ENCODE results near the gene RPS5.
"Not testable (repeated sequence)": the region's sequence is repeated elsewhere in the genome, so short reads cannot be mapped to it uniquely, and the experiment has no call there.

Gene RPS5

DNA sequence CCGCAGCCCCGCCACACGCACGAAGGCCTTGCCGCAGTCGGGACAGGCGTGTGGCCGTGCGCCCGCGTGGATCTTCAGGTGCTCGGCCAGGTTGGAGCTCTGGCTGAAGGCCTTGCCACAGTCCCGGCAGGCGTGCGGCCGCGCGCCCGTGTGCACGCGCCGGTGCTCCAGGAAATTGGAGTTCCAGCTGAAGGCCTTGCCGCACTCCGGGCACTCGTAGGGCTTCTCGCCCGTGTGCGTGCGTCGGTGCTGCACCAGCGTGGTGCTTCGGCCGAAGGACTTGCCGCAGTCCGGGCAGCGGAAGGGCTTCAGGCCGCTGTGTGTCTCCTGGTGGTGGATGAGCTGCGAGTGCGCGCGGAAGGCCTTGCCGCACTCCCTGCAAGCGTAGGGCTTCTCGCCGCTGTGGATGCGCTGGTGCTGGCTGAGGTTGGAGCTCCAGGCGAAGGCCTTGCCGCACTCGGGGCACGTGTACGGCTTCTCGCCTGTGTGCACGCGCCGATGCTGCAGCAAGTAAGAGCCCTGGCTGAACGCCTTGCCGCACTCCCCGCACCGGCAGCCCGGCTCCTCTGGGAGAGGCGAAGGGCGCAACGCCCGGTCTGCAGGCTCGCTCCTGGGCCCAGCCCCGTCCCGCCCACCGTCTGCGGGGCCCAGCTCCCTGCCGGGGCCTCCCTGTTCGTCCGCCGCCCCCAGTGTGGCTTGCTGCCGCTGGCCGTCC, 30.1 kb upstream of the RPS5 start:
- DNase-seq: no peak

DNA sequence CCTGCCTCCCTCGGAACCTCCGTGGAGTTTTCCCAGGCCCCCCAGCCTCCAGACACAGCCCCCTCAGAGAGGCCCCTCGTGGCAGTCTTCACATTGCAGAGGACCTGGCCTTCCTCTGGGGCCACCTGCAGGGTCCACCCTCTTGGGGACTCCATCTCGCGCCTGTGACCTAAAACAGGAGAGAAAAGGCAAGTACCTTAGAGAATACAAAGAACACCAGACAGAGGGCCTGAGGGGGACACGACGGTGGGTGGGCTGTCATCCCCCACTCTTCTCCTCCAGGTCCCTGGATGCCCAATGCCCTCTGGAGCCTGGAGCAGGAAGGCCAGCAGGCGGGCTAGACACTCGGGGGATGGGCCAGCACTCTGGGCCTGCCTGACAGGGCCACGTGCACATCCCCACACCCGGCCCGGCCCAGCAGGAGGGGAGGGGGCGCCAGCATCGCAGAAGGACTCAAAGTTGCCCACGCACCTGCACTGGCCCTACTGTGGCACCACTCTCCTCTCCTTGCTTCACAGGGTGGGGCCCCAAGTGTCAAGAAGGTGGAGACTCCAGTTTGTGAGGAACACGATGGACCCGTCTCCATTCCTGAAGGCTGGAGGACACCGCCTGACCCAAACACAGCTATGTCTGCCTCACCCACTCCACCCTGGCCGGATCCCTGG, 29.5 kb upstream of the RPS5 start:
- no peak for DNase-seq

DNA sequence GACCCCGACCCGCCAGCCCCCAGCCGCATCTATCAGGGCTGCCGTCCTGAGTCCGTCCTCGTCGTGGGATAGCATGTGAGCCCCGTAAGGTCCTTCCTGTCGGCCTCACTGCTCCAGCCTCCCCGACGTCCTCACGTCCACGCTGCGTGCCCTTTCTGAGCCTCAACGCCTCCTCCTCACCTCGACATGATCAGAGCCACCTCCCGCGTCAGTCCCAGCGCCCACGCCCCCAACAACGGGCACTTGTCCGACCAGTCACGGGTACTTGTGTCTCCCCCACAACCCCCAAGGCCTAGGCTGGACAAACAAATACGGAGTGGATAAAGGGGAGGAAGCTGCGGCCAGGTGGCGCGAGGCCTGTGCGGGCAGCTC, 25.2 kb upstream of the RPS5 start:
- peak; percentile 76 for DNase-seq

DNA sequence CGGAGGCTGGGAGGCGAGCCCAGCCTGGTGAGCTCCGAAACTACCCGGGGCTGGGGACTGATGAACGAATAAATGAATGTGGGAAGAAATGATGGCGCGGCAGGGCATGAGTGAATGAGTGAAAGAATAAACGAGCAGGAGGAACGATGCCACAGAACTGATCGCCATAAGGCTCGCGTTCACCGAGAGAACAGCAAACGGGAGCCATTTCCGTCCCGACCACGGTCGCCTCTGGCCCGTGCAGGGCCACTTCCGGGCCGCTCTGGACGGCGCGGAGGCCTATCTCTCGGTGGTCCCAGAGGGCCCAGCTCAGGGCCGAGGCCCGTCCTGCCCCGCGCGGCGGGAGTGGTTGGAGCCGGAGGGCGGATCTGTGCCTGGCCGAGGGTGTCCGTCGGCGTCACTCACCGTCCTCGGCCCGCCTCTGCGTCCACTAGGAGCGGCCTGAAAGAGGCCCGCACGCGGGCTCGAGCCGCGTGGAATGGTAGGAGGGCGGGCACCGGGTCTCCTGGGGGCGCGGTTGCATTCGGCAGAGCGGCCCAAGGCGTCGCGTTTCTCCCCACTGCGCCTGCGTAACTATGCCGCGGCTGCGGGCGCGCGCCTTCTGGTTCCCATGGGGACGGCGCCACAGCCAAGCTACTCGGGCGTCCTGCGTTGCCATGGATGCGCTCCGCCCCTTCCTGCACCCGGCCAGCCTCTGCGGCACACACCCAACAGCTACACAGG, 24.6 kb upstream of the RPS5 start, which contains the start of gene ZNF497:
Gene ZNF497 (minus strand): TSS at position 480 of the 723 bp plus-strand sequence. CDS start 5,116 bp downstream, outside the sequence.
- DNase-seq: peak; percentile 99

DNA sequence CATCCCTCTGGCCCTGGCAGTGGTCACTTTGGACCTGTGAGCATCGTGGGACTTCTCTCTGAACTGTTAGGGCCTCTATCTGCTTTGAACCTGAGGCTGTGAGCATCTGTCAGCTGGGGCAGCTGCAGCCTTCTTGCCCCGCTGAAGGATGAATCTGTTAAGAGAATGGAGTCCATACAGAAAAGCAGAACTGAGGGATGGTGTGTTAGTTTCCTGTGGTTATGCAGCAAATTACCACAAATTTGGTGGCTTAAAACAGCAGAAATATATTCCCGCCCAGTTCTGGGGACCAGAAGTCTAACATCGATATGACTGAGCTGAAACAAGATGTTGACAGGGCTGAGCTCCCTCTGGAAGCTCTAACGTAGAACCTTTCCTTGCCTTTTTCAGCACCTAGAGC, 22.9 kb upstream of the RPS5 start:
- DNase-seq: no peak

DNA sequence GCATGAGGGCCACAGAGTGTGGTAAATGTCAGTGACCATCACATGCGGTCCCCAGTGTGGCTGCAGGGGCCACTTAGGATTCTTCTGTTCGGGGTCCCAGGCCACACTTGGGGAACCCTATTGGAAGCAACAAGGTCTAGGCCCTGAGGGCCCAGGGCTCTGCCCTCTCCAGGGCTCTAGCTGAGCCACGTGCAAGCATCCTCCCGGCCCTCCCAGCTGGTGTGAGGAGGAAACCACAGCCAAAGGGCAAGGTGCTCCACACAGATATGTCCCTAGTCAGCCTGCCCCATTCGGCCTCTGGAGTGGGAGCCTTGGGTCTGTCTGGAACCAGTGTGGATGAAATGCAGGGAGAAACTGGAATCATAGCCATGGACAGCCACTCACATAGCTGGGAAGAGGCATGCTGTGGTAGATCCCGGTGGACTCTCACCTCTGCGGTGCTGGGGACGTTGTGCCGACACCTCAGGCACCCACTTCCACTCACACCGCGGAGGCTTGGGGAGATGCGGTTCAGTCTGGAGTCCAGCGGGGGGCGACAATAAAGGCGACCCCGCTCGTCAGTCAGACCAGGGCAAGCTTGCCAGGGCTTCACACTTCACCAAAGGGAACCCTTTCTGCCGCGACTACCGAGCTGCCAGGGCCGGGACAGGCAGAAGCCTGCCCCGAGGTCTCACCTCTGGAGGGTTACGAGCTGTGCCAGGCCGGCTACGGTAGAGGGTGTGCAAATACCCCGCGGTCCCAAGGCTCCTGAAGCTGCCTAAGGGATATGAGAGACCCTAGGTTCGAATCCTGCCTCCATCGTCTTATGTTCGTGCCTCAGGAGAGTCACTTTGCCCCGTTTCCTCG, 20.3 kb upstream of the RPS5 start:
- no peak for DNase-seq

DNA sequence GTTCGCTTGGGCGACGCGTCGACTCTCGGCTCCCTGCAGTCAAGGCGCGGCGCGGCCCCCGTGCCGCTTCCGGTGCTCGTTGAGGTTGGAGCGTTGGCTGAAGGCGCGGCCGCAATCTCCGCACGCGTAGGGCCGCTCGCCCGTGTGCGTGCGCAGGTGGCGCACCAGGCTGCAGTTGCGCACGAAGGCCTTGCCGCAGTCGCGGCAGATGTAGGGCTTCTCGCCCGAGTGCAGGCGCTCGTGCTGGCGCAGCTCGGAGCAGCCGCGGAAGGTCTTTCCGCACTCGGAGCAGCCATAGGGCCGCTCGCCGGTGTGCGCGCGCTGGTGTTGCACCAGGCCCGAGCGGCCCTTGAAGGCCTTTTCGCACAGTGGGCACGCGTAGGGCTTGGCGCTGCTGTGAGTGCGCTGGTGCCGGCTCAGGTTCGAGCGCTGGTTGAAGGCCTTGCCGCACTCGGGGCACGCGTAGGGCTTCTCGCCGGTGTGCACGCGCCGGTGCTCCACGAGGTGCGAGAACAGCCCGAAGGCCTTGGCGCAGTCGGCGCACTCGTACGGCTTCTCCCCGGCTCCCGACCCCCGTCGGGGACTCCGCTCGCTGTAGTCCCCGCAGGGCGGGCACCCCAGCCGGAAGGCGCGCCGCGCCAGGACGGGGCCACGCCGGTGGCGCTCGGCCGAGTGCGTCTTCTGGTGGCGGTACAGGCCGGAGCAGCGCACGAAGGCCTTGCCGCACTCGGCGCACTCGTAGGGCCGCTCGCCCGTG, 19.2 kb upstream of the RPS5 start:
- no peak for DNase-seq

DNA sequence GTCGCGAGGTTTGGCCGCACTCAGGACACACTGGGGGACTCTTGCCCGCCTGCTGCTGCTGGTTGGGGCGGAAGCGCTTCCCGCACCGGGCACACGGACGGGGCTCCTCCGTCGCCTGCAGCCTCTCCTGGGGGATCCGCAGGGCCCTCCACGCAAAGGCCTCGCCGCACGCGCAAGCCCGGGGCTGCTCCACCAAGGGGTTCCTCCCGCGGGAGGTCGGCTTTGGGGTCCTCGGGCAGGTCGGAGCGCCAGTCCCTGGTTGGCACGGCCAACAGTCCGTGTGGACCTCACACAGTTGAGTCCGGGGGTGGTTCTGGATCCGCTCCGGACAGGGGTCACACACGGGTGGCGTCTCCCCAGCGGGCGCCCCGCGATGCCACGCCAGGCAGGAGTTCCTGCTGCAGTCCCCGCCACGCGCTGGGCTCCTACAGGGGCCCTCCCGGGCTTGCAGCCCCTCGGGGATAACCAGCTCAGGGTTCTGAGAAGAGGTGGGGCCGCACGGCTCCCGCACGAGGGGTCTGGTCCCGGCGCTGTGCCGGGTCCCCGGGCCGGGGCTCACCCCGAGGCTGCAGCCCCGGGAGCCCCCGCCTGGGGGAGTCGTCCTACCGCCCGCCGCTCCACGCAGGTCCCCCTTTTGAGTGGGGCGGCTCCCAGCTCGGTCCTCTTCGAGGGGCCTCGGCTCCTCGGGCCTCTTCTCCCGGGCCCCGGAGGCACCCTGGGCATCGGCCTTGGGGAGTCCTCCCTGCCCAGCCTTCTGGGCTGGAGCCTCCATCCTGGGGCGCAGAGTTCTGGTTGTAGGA, 18.3 kb upstream of the RPS5 start:
- DNase-seq: no peak

DNA sequence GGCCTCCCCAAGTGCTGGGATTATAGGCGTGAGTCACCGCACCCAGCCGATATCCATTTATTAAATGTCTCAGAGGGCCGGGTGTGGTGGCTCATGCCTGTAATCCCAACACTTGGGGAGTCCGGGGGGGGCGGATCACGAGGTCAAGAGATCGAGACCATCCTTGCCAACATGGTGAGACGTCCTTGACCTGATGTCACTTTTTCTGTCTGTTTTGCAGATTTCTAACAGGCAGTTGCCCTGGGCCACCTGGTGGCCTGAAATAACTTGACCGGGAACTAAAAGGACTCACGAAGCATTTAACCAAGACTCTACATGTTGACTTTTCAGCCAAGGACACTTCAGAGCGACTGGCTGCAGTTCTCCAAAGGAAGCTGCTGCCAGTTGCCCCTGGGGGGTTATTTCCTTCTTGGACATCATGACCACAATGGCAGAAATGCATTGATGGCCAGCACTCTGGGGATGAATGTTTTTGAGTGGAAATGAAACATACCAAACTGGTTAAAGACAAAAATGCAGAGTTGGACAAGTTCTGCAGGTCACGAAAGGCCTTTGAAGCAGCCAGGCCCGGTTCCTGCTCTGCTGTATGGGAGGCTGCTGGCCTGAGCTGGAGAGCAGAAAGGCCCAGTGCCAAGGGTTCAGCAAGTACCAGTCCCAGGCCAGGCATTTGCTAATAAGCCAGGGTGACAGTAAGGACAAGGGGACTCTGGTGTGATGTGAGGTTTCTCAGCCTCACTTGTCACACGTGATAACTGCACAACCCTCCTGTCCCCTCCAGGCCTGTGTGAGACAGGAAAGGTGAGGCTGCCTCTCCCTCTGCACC, 14.5 kb upstream of the RPS5 start:
- DNase-seq: no peak

DNA sequence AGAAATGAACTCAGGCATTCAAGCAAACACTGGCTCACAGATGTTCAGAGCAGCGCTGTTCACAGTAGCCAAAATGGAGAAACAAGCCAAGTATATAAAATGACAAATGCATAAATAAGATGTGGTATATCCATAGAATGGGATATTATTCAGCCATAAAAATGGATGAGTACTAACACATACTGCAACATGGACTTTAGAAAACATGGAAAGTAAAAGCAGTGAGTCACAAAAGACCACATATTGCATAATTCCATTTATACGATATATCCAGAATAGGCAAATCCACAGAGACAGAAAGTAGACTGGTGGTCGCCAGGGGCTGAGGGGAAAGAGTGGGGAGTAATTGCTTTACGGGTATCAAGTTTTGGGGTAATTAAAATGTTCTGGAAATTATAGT, 12.9 kb upstream of the RPS5 start:
- DNase-seq: no peak

DNA sequence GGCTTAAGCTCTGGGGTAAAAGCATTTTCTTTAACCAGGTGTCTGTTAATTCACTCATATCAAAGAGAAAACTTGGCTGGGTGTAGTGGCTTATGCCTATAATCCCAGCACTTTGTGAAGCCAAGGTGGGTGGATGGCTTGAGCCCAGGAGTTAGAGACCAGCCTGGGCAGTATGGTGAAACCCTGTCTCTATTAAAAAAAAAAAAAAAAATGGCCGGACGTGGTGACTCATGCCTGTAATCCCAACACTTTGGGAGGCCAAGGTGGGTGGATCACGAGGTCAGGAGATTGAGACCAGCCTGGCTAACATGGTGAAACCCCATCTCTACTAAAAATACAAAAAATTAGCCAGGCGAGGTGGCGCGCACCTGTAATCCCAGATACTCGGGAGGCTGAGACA, 10.3 kb upstream of the RPS5 start:
- DNase-seq: not testable (repeated sequence)

DNA sequence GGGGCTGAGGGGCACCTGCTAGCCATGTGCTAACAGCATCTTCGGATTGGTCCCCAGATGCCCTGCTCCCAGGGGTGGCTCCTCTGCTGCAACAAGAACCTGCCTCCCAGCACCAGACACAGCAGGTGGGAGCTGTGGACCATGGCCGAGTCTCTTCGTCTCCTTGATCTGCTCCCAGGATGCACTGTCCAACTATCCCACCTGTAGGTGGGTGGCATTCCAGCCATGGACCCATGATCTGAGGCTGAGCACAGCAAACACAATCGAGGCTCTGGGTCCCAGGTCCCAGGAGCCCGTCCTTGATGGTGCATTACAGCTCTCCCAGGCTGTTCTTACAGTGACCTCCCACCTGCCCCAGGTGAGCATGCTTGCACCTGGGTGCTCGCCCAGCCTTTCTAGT, 7.8 kb upstream of the RPS5 start:
- DNase-seq: no peak

DNA sequence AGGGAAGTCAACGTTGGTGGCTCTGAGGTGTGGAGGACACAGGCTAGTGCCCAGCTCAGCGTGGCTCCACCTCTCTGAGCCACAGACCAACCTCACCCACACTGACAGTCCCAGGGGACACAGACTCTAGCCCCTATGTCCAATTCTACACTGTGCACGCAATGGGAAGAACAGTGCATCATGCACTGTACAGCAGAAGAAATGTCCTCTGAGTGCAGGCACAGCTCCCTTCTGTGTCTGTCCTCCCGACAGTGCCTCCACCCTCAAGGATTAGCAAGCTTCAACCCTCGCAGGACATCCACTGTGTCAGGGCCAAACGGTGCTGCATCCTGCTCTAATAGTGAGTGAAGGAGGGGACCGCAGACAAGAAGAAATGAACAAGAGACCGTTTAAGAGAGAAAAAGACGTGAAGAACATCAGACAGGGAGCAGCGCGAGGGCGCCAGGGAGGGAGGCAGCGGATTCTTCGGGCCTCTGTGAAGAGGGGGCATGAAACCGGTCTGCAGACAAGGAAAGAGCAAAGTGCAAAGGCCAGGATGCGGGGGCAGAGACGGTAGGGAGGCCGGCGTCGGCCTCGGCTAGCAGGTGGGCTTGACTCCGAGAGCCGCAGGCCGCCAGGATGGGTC, 6.9 kb upstream of the RPS5 start:
- DNase-seq: no peak

DNA sequence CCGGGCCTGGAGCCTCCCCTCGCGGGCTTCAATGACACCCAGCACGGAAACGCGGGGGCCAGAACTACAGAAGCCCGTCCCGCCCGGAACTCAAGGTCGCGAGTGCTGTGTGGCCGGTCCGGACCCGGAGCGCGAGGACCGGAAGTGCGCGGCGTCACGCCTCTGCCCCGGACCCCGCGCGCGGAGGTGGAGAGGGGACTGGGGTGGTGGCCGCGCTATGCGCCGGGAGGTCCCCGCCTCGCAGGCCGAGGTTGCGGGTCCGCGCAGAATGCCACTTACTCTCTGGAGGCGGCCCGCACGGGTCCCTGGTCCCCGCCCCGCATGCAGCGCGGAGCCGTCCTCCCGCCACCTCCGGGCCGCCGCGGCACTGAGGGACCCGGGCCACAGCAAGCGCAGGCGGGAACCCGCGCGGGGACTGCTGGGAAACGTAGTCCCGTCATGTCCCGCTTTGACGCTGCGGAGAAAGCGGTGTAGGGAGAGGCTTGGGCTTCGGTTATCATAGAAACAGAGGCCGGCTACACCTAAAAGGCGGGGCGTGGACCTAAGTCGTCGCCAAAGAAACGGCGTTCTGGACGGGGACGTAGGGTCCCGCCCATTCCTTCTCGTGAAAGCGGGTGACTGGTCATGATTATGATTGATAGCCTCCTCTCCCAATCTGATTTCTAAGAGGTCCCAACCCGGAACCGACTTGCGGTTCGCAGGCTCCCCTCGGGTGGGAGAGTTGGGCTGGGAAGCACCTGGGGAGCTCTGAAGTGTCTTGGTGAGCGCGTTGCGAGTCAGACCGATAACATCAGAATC, 6.2 kb upstream of the RPS5 start, which contains the start of gene ZNF837:
Gene ZNF837 (minus strand): TSS at position 369 of the 798 bp plus-strand sequence. CDS start 11,698 bp downstream, outside the sequence.
- peak; percentile 99 for DNase-seq

DNA sequence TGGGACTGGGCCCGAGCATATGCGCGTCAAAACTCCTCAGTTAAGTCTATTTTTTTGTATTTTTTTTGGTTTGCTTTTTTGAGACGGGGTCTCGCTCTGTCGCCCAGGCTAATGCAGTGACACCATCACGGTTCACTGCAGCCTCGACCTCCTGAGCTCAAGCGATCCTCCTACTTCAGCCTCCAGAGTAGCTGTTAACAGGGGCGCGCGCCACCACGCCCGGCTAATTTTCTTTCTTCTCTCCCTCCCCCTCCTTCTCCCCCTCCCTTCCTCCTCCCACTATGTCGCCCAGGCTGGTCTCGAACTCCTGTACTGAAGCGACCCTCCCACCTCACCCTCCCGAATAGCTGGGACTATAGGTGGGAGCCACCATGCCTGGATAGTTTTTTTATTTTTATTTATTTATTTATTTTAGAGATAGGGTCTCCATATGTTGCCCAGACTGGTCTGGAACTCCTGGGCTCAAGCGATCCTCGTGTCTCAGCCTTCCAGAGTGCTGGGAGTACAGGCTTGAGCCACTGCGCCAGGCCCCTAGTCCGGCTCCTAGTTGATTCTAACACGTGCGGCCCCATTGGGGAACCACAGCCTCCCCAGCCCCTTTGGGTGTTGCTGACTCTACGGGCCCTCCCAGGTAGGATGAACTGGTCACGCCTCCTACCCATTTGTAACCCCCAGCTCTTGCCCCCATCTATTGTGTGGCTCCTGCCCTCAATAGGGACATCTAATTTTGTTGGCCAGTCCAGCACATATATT, 5.4 kb upstream of the RPS5 start:
- no peak for DNase-seq

DNA sequence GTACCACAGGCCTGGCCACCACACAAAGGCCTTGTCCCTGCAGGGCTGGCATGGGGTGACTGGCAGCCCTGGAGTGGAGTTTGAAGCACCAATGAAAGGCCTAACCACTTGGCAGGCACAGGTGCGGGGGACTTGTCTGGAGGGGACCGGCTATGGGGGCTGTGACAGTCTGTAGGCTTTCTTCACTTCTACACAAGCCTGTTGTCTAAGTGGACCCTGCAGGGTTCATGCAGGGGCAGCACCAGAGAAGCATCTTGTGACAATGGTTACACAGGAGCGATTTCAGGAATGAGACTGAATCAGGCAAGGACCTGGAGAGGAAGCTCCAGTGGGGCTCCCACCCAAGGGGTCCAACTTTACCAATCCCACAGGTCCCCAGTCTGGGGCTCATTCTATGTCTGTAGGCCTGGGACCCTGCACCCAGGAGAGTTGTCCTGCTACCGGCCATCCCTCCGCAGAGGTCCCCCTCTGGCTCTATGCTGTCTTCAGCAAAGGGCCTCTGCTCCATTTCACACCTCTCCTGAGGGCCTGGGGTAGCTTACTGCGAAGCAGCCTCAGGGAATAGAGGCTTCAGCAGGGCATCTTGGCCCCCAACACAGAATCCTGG, 4.0 kb upstream of the RPS5 start:
- DNase-seq: peak; percentile 60

DNA sequence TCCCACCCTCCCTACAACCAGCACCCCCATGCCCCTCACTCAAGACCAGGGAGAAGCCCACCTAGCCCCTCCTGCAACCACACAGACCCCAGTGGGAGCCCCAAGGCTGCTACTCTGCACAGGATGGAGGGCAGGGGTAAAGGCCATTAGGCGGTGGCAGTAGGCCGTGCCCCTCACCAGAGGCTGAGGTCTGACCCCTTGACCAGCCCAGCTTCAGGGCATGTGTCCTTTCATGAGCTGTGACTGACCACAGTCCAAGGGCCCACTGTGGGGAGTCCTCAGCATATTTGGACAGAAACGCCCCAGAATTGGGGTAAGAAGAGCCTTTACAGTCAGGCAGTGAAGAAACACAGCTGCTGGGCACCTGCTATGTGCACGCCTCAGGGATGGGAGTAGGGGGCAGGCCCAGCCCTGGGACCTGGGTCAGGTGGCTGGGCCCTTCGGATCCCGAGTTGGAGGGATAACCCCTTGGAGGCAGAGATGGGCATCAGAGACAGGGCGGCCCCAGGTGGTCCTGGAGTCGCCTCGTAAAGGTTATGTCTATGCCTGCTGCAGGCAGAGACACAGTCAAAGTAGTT, 1.7 kb upstream of the RPS5 start:
- DNase-seq: no peak

Measured in activated effector memory CD4-positive, alpha-beta T cell treated with anti-CD3 and anti-CD28 coated beads, Interleukin-2, amount 50 U/mL, for 16 hours (primary cell).